Epithelial cell of esophagus (primary cell): ENCODE data around the gene C9orf50.
"Not testable (repeated sequence)": the region's sequence is repeated elsewhere in the genome, so short reads cannot be mapped to it uniquely, and the experiment has no call there.

Source experiments
- DNase-seq: peaks from one replicate; pipeline ENCODE4 v3.0.0; 2010; ENCODE audit warnings: low read depth
- H3K4me3 ChIP-seq: 2 replicates; pipeline ENCODE4 v1.5.1; 2011; ENCODE audit warnings: mild to moderate bottlenecking, low read length, control low read depth
- TF ChIP-seq, protein P1 (sequence below): IDR thresholded peaks from 2 replicates; pipeline ENCODE4 v1.5.1; 2011; ENCODE audit warnings: low read depth, mild to moderate bottlenecking, low read length, control low read depth, inconsistent platforms; ENCODE audit not compliant: insufficient read depth; ENCODE audit errors: missing control alignments

The C9orf50 gene

DNA sequence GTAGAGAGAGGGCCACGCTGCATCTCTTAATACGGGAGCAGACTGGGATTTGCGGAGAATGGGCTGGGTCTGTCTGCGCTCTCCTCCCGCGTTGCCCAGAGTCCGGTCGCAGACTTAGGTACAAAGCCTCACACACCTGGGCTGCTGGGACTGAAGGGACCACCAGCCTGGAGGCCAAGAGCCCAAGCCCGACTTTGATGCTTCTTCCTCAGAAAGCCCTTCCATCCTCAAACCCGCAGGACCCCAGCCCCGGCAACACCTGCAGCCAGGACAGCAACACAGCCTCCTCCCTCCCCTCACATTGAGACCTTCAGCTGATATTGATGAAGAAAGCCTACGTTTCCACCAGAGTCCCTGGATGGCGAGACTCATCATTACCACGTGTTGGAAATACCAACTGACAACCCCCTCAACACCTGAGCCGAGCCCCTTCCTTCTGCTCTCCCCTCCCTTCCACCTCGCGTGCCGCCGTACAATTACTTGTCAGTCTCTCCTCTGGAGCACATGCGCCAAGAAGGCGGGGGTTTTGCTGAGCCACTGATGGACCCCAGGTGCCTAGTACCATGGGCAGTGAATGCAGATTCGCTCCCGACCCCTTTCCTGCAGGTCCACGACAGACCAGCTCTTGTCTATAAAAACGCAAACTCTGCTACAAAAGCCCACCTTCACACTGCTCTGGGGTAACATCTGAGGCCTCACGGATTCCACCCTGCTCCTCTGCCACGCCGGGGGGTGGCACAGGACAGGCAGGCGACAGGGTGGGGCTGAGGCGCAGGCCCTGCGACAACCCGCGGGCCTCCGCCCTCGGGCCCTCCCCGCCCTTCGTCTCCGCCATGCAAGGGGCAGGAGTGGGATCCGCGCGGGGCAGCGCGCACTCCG is 20.2 kb upstream of the C9orf50 start:
- no peak for DNase-seq
- TF ChIP-seq, protein P1, sequence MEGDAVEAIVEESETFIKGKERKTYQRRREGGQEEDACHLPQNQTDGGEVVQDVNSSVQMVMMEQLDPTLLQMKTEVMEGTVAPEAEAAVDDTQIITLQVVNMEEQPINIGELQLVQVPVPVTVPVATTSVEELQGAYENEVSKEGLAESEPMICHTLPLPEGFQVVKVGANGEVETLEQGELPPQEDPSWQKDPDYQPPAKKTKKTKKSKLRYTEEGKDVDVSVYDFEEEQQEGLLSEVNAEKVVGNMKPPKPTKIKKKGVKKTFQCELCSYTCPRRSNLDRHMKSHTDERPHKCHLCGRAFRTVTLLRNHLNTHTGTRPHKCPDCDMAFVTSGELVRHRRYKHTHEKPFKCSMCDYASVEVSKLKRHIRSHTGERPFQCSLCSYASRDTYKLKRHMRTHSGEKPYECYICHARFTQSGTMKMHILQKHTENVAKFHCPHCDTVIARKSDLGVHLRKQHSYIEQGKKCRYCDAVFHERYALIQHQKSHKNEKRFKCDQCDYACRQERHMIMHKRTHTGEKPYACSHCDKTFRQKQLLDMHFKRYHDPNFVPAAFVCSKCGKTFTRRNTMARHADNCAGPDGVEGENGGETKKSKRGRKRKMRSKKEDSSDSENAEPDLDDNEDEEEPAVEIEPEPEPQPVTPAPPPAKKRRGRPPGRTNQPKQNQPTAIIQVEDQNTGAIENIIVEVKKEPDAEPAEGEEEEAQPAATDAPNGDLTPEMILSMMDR, result no peak
- peak overlapping the region; percentile 85 for H3K4me3 ChIP-seq

DNA sequence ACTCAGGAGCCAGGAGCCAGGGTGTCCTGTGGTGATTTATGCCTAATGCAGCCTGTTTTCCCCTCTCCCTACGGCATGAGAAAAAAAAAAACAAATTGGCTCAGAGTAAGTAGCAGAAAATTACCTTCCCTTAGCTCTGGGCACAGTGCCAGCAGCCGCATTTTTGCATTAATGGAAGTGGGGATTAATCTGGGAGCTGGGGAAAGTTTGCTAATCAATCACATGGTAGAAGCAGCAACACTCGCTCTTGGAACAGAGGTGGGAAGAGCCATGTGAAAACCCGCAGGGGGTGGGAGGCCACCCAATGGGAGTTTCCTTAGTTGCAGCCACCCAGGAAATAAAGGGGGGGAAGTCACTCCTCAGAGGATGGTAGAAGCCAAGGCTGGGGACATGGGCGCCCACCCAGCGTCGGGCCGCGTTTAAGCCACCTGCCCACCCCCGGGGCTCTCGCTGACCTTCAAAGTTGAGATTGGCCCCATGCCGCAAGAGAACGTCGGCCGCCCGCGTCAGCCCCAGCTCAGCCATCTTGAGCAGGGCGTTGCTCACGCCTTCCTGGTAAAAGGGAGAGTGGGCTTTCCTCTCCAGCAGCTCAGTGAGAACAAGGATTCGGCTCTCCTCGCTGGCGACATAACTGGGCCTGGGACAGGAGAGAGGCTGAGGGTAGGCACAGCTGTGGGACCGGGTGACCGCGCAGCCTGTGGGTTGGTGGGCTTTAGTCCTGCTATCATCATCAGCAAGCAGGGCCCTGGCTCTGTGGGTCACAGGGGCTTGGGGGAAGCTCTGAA is 19.4 kb upstream of the C9orf50 start:
- no peak for DNase-seq
- TF ChIP-seq, protein P1, result no peak
- peak overlapping the region; percentile 85 for H3K4me3 ChIP-seq

GRCh38 chr9:129639756-129640085 is 18.8 kb upstream of the C9orf50 start:
- no peak for DNase-seq
- no peak overlapping the region for H3K4me3 ChIP-seq
- TF ChIP-seq, protein P1, result no peak

- TF ChIP-seq, protein P1, result no peak
- no peak overlapping the region for H3K4me3 ChIP-seq
- DNase-seq, result no peak
Measured at GRCh38 chr9:129639034-129639630, 18.2 kb upstream of the C9orf50 start.

GRCh38 chr9:129637673-129638439 is 17.0 kb upstream of the C9orf50 start:
- TF ChIP-seq, protein P1, result no peak
- no peak overlapping the region for H3K4me3 ChIP-seq
- no peak for DNase-seq

- TF ChIP-seq, protein P1, result no peak
- DNase-seq, result no peak
- H3K4me3 ChIP-seq, result no peak overlapping the region
Measured at GRCh38 chr9:129637102-129637501, 16.2 kb upstream of the C9orf50 start.

DNA sequence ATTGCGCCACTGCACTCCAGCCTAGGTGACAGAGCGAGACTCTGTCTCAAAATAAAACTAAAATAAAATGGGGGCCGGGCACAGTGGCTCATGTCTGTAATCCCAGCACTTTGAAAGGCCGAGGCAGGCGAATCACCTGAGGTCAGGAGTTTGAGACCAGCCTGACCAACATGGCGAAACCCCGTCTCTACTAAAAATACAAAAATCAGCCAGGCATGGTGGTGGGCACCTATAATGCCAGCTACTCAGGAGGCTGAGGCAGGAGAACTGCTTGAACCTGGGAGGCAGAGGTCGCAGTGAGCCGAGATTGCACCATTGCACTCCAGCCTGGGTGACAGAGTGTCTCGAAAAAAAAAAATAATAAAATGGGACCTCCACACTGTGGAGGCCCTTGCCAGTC is 15.4 kb upstream of the C9orf50 start:
- not testable (repeated sequence) for H3K4me3 ChIP-seq

More for the DNA sequence above, 15.4 kb upstream of the C9orf50 start:
- DNase-seq, result not testable (repeated sequence)
